SK-N-SH treated with all-trans-retinoic acid at 6 μM for 48 hours (cell line): ENCODE measurements around the gene DHCR24.

ENCODE experiments used
- ARNTL ChIP-seq: fragments of 450-650 bp; formaldehyde crosslinking; IDR thresholded peaks from 2 replicates; pipeline ENCODE4 v1.5.0; 2020; ENCODE audit warnings: low read depth, mild to moderate bottlenecking, moderate library complexity, borderline replicate concordance
- BACH2 ChIP-seq: fragments of 250-450 bp; sonication (Bioruptor Pico); IDR thresholded peaks from 2 replicates; pipeline ENCODE4 v1.9.0; 2021; ENCODE audit warnings: mild to moderate bottlenecking, borderline replicate concordance
- CSDC2 ChIP-seq: fragments of 250-450 bp; sonication (Bioruptor Pico); IDR thresholded peaks from 2 replicates; pipeline ENCODE4 v1.5.0; 2020; ENCODE audit warnings: mild to moderate bottlenecking, moderate library complexity
- ISL1 ChIP-seq: fragments of 250-450 bp; sonication (Bioruptor Pico); IDR thresholded peaks from 2 replicates; pipeline ENCODE4 v2.1.2; 2022; ENCODE audit warnings: mild to moderate bottlenecking, moderate library complexity
- OSR1 ChIP-seq: fragments of 250-450 bp; sonication (Bioruptor Pico); IDR thresholded peaks from 2 replicates; pipeline ENCODE4 v1.8.0; 2022; ENCODE audit warnings: moderate library complexity, mild to moderate bottlenecking, inconsistent platforms
- PATZ1 ChIP-seq: fragments of 250-450 bp; sonication (Bioruptor Pico); IDR thresholded peaks from 2 replicates; pipeline ENCODE4 v1.8.0; 2020; ENCODE audit warnings: mild to moderate bottlenecking, moderate library complexity, borderline replicate concordance
- PPARA ChIP-seq: fragments of 250-450 bp; sonication (Bioruptor Pico); IDR thresholded peaks from 2 replicates; pipeline ENCODE4 v1.5.0; 2020; ENCODE audit warnings: mild to moderate bottlenecking, borderline replicate concordance
- TCF4 ChIP-seq: fragments of 250-450 bp; sonication (Bioruptor Pico); IDR thresholded peaks from 2 replicates; pipeline ENCODE4 v1.8.0; 2021; ENCODE audit warnings: mild to moderate bottlenecking, moderate library complexity, borderline replicate concordance
- TOX ChIP-seq: fragments of 250-450 bp; sonication (Bioruptor Pico); IDR thresholded peaks from 2 replicates; pipeline ENCODE4 v1.8.0; 2021; ENCODE audit warnings: mild to moderate bottlenecking, moderate library complexity, borderline replicate concordance
- TSHZ2 ChIP-seq: fragments of 250-450 bp; sonication (Bioruptor Pico); IDR thresholded peaks from 2 replicates; pipeline ENCODE4 v1.5.0; 2020; ENCODE audit warnings: mild to moderate bottlenecking, moderate library complexity
- ZFP3 ChIP-seq: fragments of 250-450 bp; sonication (Bioruptor Pico); IDR thresholded peaks from 2 replicates; pipeline ENCODE4 v1.5.0; 2020; ENCODE audit warnings: mild to moderate bottlenecking, moderate library complexity
- ZFP30 ChIP-seq: fragments of 450-650 bp; formaldehyde crosslinking; IDR thresholded peaks from 2 replicates; pipeline ENCODE4 v1.5.0; 2022; ENCODE audit warnings: mild to moderate bottlenecking, moderate library complexity
- ZNF70 ChIP-seq: fragments of 450-650 bp; formaldehyde crosslinking; IDR thresholded peaks from 2 replicates; pipeline ENCODE4 v1.5.0; 2020; ENCODE audit warnings: mild to moderate bottlenecking, moderate library complexity

GRCh38 chr1:54816130-54816529 lies 70.9 kb downstream of the DHCR24 start:
- TF ChIP-seq ISL1 (CRISPR knock-in tag): no peak
- no peak for TF ChIP-seq ZFP30
- no peak for TF ChIP-seq OSR1 (CRISPR knock-in tag)
- TF ChIP-seq PATZ1 (CRISPR knock-in tag): no peak
- TF ChIP-seq TSHZ2: no peak
- no peak for TF ChIP-seq ZNF70
- no peak for TF ChIP-seq BACH2 (CRISPR knock-in tag)
- no peak for TF ChIP-seq PPARA (CRISPR knock-in tag)
- no peak for TF ChIP-seq ARNTL
- TF ChIP-seq CSDC2 (CRISPR knock-in tag): no peak
- no peak for TF ChIP-seq ZFP3
- no peak for TF ChIP-seq TOX
- TF ChIP-seq TCF4 (CRISPR knock-in tag): no peak
